GM23248 (cell line): ENCODE data around the gene QRICH2. TPM values are rescaled to one million over a fixed set of nuclear protein-coding genes. Genes with fewer than 3 reads are reported as not detected.

Experiments used
- DNase-seq: peaks from one replicate; pipeline ENCODE4 v3.0.0-alpha.2; 2015
- H2AFZ ChIP-seq: fragments of 200-600 bp; sonication (generic); 2 replicates; pipeline ENCODE4 v1.6.1; 2016; ENCODE audit warnings: antibody characterized with exemption
- H3F3A ChIP-seq: fragments of 200-600 bp; sonication (generic); 2 replicates; pipeline ENCODE4 v1.6.1; 2016; ENCODE audit warnings: mild to moderate bottlenecking, antibody characterized with exemption, mixed run types; ENCODE audit not compliant: insufficient read depth
- H3K27ac ChIP-seq: fragments of 200-600 bp; sonication (generic); 2 replicates; pipeline ENCODE4 v1.5.1; 2016; ENCODE audit warnings: mild to moderate bottlenecking
- H3K27me3 ChIP-seq: fragments of 200-600 bp; sonication (generic); replicated peaks from 2 replicates; pipeline ENCODE4 v1.6.1; 2016; ENCODE audit warnings: mild to moderate bottlenecking; ENCODE audit not compliant: insufficient read depth
- H3K36me3 ChIP-seq: fragments of 200-600 bp; sonication (generic); 2 replicates; pipeline ENCODE4 v1.6.1; 2016; ENCODE audit warnings: low read depth, mild to moderate bottlenecking
- H3K4me1 ChIP-seq: fragments of 200-600 bp; sonication (generic); 2 replicates; pipeline ENCODE4 v1.6.1; 2016; ENCODE audit warnings: mild to moderate bottlenecking; ENCODE audit not compliant: insufficient read depth
- H3K4me2 ChIP-seq: fragments of 200-600 bp; sonication (generic); one replicate; pipeline ENCODE4 v1.6.1; 2016; ENCODE audit warnings: mild to moderate bottlenecking; ENCODE audit not compliant: unreplicated experiment
- H3K4me3 ChIP-seq: fragments of 200-600 bp; sonication (generic); 2 replicates; pipeline ENCODE4 v1.5.1; 2016; ENCODE audit warnings: mild to moderate bottlenecking
- H3K79me2 ChIP-seq: fragments of 200-600 bp; sonication (generic); 2 replicates; pipeline ENCODE4 v1.6.1; 2016; ENCODE audit warnings: mild to moderate bottlenecking; ENCODE audit not compliant: insufficient read depth
- H3K9ac ChIP-seq: fragments of 200-600 bp; sonication (generic); 2 replicates; pipeline ENCODE4 v1.6.1; 2016; ENCODE audit warnings: mild to moderate bottlenecking
- H3K9me2 ChIP-seq: fragments of 200-600 bp; sonication (generic); 2 replicates; pipeline ENCODE4 v1.6.1; 2016; ENCODE audit warnings: mixed run types, mild to moderate bottlenecking, moderate library complexity; ENCODE audit not compliant: insufficient read depth
- H3K9me3 ChIP-seq: fragments of 200-600 bp; sonication (generic); one replicate; pipeline ENCODE4 v1.6.1; 2017; ENCODE audit warnings: low read depth
- H4K20me1 ChIP-seq: fragments of 200-600 bp; sonication (generic); 2 replicates; pipeline ENCODE4 v1.6.0; 2016; ENCODE audit not compliant: insufficient read depth
- EZH2 ChIP-seq: fragments of 200-600 bp; sonication (generic); IDR thresholded peaks from 2 replicates; pipeline ENCODE4 v1.6.1; 2018; ENCODE audit warnings: antibody characterized with exemption, mild to moderate bottlenecking; ENCODE audit not compliant: insufficient read depth, poor library complexity, severe bottlenecking
- EZH2phosphoT487 ChIP-seq: fragments of 200-600 bp; sonication (generic); IDR thresholded peaks from 2 replicates; pipeline ENCODE4 v1.6.1; 2018; ENCODE audit warnings: antibody characterized with exemption, moderate library complexity, mild to moderate bottlenecking, low read depth; ENCODE audit not compliant: insufficient read depth
- WGBS, 2 experiments: methylation state at CpG; one replicate each; pipeline ENCODE4 v1.1.6; 2015 to 2017; ENCODE audit warnings: low lambda C conversion rate in 2 of 2, low coverage in 1 of 2; ENCODE audit errors: missing lambda C conversion rate in 2 of 2; 5-methylcytosine and 5-hydroxymethylcytosine counted together
- in situ Hi-C: fragments of 300-500 bp; cut with MboI; formaldehyde crosslinking; loops from 2 replicates; pipeline ENCODE4 v1.15.0; 2020
- polyA plus RNA-seq: library from polyadenylated mRNA; unstranded; fragments of >200 nt; fragmentation: Nextera tagmentation; extraction: Ambion mirVana; gene quantifications from 2 replicates; pipeline ENCODE4 v1.2.1, GENCODE V29; 2016
- total RNA-seq: library from RNA; depleted of rRNA; stranded (reverse); fragments of >200 nt; shearing (Covaris generic); gene quantifications from 2 replicates; pipeline ENCODE4 v1.2.3, GENCODE V29; 2014

QRICH2 gene
- total and polyA plus RNA-seq, 2 experiments from 2014 or later = 1.3 to 4.0 TPM

DNA sequence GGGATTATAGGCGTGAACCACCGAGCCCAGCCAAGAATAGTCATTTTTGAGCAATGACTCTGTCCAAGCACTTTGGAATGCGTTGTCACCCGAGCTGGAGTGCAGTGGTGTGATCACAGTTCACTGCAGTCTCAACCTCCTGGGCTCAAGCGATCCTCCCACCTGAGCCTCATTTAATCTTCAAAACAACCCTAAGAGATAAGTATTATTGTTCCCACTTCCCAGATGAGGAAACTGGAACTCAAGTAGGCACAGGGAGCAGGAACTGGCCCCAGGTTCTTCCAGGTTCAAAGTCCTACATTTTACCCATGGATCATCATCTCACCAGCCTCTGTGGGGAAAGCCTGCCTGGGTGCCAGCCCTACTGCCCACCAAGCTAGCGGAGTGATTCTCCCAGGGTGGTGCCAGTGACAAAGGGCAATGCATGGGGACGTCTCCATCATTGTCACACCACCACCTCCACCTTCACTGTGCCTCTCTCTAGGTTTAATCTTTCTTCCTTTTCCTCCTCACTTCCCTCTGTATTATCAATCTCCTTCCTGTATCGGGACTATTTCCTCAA lies 56.5 kb downstream of the QRICH2 start:
- H4K20me1 ChIP-seq = no peaks in the 10 kb centered on the region
- peaks cover 21% of the 10 kb centered on the region for H3K4me1 ChIP-seq
- no peak for TF ChIP-seq EZH2phosphoT487
- TF ChIP-seq EZH2 = no peak
- H3K9ac ChIP-seq = peak overlapping the region; percentile 31; the same call in 1 of the 2 replicates
- peak overlapping the region; percentile 46 for H3K4me2 ChIP-seq
- H3F3A ChIP-seq = peaks cover 20% of the 10 kb centered on the region
- no peak overlapping the region for H2AFZ ChIP-seq
- in situ Hi-C loops = no loop called here
- no peaks in the 10 kb centered on the region for H3K9me2 ChIP-seq
- 82 to 83% methylated on average over 8 of the region's 8 CpGs for WGBS, 2 experiments
- no peaks in the 10 kb centered on the region for H3K79me2 ChIP-seq
- peak overlapping the region; percentile 97 for H3K27ac ChIP-seq
- H3K4me3 ChIP-seq = no peak overlapping the region
- no peaks in the 10 kb centered on the region for H3K9me3 ChIP-seq
- no peaks in the 10 kb centered on the region for H3K36me3 ChIP-seq
- no peak for DNase-seq
- no peaks in the 10 kb centered on the region for H3K27me3 ChIP-seq

GRCh38 chr17:76250141-76250540 lies 57.9 kb downstream of the QRICH2 start:
- Histone ChIP-seq H2AFZ (no peak overlapping the region), H3K4me1 (peaks cover 21% of the 10 kb centered on the region), H3K9me3 (no peaks in the 10 kb centered on the region), H3K27ac (no peak overlapping the region), H3K27me3 (no peaks in the 10 kb centered on the region), H3K36me3 (no peaks in the 10 kb centered on the region), H3K9ac (no peak overlapping the region), H3K9me2 (no peaks in the 10 kb centered on the region), H3K4me3 (no peak overlapping the region), H3K79me2 (no peaks in the 10 kb centered on the region), H4K20me1 (no peaks in the 10 kb centered on the region), H3K4me2 (no peak overlapping the region), H3F3A (peaks cover 20% of the 10 kb centered on the region)
- DNase-seq = no peak
- in situ Hi-C loops = no loop called here
- TF ChIP-seq EZH2 = no peak
- TF ChIP-seq EZH2phosphoT487 = no peak
- 80 to 86% methylated on average over 6 of the region's 6 CpGs for WGBS, 2 experiments

DNA sequence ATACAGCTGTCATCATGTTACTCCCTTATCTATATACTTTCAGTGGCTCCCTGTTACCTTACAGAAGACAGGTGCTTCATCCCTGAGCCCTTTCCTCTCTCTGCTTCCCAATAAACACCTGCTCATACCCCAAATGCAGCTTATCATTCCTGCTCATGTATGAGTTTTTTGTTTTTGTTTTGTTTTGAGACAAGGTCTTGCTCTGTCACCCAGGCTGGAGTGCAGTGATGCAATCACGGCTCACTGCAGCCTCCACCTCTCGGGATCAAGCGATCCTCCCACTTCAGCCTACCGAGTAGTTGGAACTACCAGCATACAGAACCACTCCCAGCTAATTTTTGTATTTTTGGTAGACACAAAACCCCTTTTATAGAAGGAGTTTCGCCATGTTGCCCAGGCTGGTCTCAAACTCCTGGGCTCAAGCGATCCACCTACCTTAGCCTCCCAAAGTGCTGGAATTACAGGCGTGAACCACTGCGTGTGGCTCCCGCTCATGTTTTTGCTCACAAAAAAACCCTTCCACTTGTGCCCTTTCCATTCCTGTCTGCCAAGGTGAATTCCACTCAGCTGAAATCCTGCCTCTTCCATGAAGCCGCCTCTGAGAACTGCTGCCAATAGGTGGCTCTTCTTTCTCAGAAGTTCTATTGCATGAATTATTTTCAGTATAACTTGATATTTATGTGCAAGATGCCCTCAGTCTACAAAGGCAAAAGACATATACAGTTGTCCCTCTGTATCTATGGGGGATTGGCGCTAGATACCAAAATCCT lies 59.9 kb downstream of the QRICH2 start:
- H3K9ac ChIP-seq = no peak overlapping the region
- H3K27me3 ChIP-seq = 0 out of 2 replicates have a peak, but pooled peaks cover 3% of the 10 kb centered on the region
- H3F3A ChIP-seq = peaks cover 17% of the 10 kb centered on the region
- TF ChIP-seq EZH2phosphoT487 (no peak), EZH2 (no peak)
- no peaks in the 10 kb centered on the region for H3K36me3 ChIP-seq
- H3K79me2 ChIP-seq = no peaks in the 10 kb centered on the region
- no peak overlapping the region for H2AFZ ChIP-seq
- no peak overlapping the region for H3K27ac ChIP-seq
- no peaks in the 10 kb centered on the region for H4K20me1 ChIP-seq
- WGBS, 2 experiments = 82 to 85% methylated on average over 11 of the region's 11 CpGs
- H3K9me3 ChIP-seq = no peaks in the 10 kb centered on the region
- no peak overlapping the region for H3K4me2 ChIP-seq
- no peak overlapping the region for H3K4me3 ChIP-seq
- in situ Hi-C loops = no loop called here
- no peak for DNase-seq
- H3K9me2 ChIP-seq = no peaks in the 10 kb centered on the region
- H3K4me1 ChIP-seq = peaks cover 18% of the 10 kb centered on the region

GRCh38 chr17:76247304-76247703 lies 60.8 kb downstream of the QRICH2 start:
- H4K20me1 ChIP-seq = no peaks in the 10 kb centered on the region
- 0 out of 2 replicates have a peak, but pooled peaks cover 12% of the 10 kb centered on the region for H3K27me3 ChIP-seq
- H3K9ac ChIP-seq = no peak overlapping the region
- H3K4me3 ChIP-seq = no peak overlapping the region
- H2AFZ ChIP-seq = no peak overlapping the region
- peaks cover 8% of the 10 kb centered on the region for H3F3A ChIP-seq
- H3K9me2 ChIP-seq = no peaks in the 10 kb centered on the region
- H3K36me3 ChIP-seq = no peaks in the 10 kb centered on the region
- TF ChIP-seq EZH2 (no peak), EZH2phosphoT487 (no peak)
- peaks cover 9% of the 10 kb centered on the region for H3K4me1 ChIP-seq
- H3K27ac ChIP-seq = no peak overlapping the region
- WGBS, 2 experiments = 91 to 93% methylated on average over 8 of the region's 8 CpGs
- in situ Hi-C loops = no loop called here
- H3K4me2 ChIP-seq = no peak overlapping the region
- no peak for DNase-seq
- no peaks in the 10 kb centered on the region for H3K79me2 ChIP-seq
- H3K9me3 ChIP-seq = no peaks in the 10 kb centered on the region
